Gastroesophageal sphincter (tissue), 4 donors: ENCODE measurements around the gene GMDS. TPM values are rescaled to one million over a fixed set of nuclear protein-coding genes. Genes with fewer than 3 reads are reported as not detected.

Experiments used
- ATAC-seq: fragments of 150-250 bp; one replicate; pipeline ENCODE4 v1.9.1; 2016; ENCODE audit warnings: mild to moderate bottlenecking, moderate library complexity
- H3K27ac ChIP-seq, 4 donors: fragments of 200-600 bp; sonication (generic) in 3 of 4; 1 replicate in 3 of 4; 2 replicates in 1 of 4; pipeline ENCODE4 v1.5.1; 2016 to 2019
- H3K27me3 ChIP-seq: fragments of 200-600 bp; sonication (generic); one replicate; pipeline ENCODE4 v1.5.1; 2019
- H3K36me3 ChIP-seq, 2 donors: fragments of 200-600 bp; sonication (generic); one replicate each; pipeline ENCODE4 v1.5.1; 2019; ENCODE audit warnings: control low read depth in 1 of 2
- H3K4me1 ChIP-seq, 3 donors: fragments of 200-600 bp; sonication (generic); 1 replicate in 2 of 3; 2 replicates in 1 of 3; pipeline ENCODE4 v1.5.1; 2016 to 2019; ENCODE audit warnings: control low read depth in 2 of 3
- H3K4me3 ChIP-seq, 2 donors: fragments of 200-600 bp; sonication (generic); one replicate each; pipeline ENCODE4 v1.5.1; 2019; ENCODE audit warnings: mild to moderate bottlenecking in 1 of 2, moderate library complexity in 1 of 2
- H3K9me3 ChIP-seq, 3 donors: fragments of 200-600 bp; sonication (generic); one replicate each; pipeline ENCODE4 v1.5.1; 2017 to 2019; ENCODE audit warnings: control low read depth in 2 of 3
- CTCF ChIP-seq, 4 experiments: fragments of 200-600 bp in 2 of 4; fragments of 450-650 bp in 2 of 4; sonication (generic) in 1 of 4; IDR thresholded peaks; one replicate each; pipeline ENCODE4 v1.5.1; 2017 to 2019; ENCODE audit warnings: antibody characterized with exemption in 4 of 4, mild to moderate bottlenecking in 2 of 4, moderate library complexity in 2 of 4
- EP300 ChIP-seq: sonication (generic); formaldehyde crosslinking; IDR thresholded peaks from one replicate; pipeline ENCODE4 v1.6.1; 2017; ENCODE audit warnings: antibody characterized with exemption, mild to moderate bottlenecking
- POLR2A ChIP-seq, 2 donors: fragments of 450-650 bp; IDR thresholded peaks; one replicate each; pipeline ENCODE4 v1.6.1; 2017; ENCODE audit warnings: antibody characterized with exemption in 2 of 2, mild to moderate bottlenecking in 2 of 2, moderate library complexity in 1 of 2
- POLR2AphosphoS5 ChIP-seq: sonication (generic); formaldehyde crosslinking; IDR thresholded peaks from one replicate; pipeline ENCODE4 v1.6.1; 2017; ENCODE audit warnings: antibody characterized with exemption
- WGBS, 2 donors: methylation state at CpG; one replicate each; pipeline ENCODE4 v1.1.5; 2018; ENCODE audit warnings: low coverage in 1 of 2; 5-methylcytosine and 5-hydroxymethylcytosine counted together
- total RNA-seq, 4 donors: library from RNA; depleted of rRNA; stranded (reverse); fragments of >200 nt; gene quantifications; one replicate each; pipeline ENCODE4 v1.1.0, GENCODE V29; 2016

The GMDS gene
- total RNA-seq, 4 donors from 2014 or later, result 5.0 to 14.7 (median 6.4) TPM

DNA sequence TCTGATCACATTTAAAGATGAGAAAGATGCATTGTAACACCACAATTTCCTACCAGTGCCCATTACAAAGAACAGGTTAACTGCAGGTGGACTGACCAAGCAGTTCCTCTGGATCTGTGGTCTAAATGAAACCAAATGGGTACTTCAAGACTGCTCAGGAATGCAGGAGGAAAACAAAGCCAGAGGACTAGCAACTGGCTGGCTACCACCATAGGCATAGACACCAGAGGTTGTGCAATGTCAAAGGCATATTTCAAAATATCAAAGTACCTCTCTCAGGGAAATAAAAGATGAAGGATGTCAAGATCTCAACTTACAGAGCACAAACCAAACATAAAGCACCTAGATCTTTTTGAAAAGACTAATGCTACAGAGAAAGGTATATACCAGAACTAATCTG lies 65.5 kb downstream of the GMDS start:
- ATAC-seq, result no peak

DNA sequence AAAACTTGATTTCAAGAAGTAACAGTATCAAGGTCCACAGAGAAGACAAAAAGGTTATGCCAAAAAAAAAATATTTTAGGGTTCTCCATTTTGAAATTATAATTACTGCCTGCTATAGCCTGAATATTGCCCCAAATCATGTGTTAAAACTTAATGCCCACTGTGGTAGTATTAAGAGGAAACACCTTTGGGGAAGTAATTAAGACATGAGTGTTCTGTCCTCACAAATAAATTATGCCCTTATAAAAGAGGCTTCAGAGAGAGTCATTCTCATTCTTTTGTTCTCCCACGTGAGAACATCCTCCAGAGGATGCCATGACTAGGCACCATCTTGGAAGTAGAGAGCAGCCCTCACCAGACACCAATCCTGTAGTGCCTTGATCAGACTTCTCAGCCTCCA lies 66.2 kb downstream of the GMDS start:
- H3K9me3 ChIP-seq, result peaks cover 0 to 3% (median 0%) of the 10 kb centered on the region in 3 donors
- WGBS, 2 donors, result 22 to 67% methylated on average over 1 of the region's 1 CpG
- H3K27me3 ChIP-seq, result no peaks in the 10 kb centered on the region
- ATAC-seq, result no peak
- TF ChIP-seq POLR2AphosphoS5, result no peak
- TF ChIP-seq POLR2A (IDR thresholded peaks at IDR 0.05), result no peak
- no peak for TF ChIP-seq CTCF (IDR thresholded peaks at IDR 0.05)
- TF ChIP-seq EP300, result no peak
- H3K4me1 ChIP-seq, result no peaks in the 10 kb centered on the region
- H3K27ac ChIP-seq, result no peak overlapping the region
- H3K4me3 ChIP-seq, result no peak overlapping the region
- no peaks in the 10 kb centered on the region for H3K36me3 ChIP-seq

More for the DNA sequence above, 65.5 kb downstream of the GMDS start:
- Histone ChIP-seq H3K9me3 (peaks cover 0 to 3% (median 0%) of the 10 kb centered on the region in 3 donors), H3K36me3 (no peaks in the 10 kb centered on the region), H3K27me3 (no peaks in the 10 kb centered on the region), H3K27ac (no peak overlapping the region), H3K4me3 (no peak overlapping the region), H3K4me1 (no peaks in the 10 kb centered on the region)
- TF ChIP-seq EP300 (no peak), POLR2AphosphoS5 (no peak), POLR2A (IDR thresholded peaks at IDR 0.05) (no peak), CTCF (IDR thresholded peaks at IDR 0.05) (no peak)

DNA sequence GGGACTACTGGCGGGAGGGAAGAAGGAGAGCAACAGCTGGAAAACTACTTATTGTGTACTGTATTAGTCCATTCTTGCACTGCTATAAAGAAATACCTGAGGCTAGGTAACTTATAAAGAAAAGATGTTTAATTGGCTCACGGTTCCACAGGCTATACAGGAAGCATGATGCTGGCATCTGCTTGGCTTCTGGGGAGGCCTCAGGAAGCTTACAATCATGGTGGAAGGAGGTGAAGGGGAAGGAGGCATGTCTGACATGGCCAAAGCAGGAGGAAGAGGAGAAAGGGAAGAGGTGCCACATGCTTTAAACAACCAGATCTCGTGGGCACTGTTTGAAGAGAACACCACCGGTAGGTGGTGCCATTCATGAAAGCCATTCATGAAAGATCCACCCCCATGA lies 67.3 kb downstream of the GMDS start:
- TF ChIP-seq POLR2A (IDR thresholded peaks at IDR 0.05), result no peak
- no peak for TF ChIP-seq CTCF (IDR thresholded peaks at IDR 0.05)
- no peak for TF ChIP-seq EP300
- TF ChIP-seq POLR2AphosphoS5, result no peak
- Histone ChIP-seq H3K9me3 (peaks cover 0 to 3% (median 0%) of the 10 kb centered on the region in 3 donors), H3K4me3 (no peak overlapping the region), H3K4me1 (no peaks in the 10 kb centered on the region), H3K27ac (no peak overlapping the region), H3K36me3 (no peaks in the 10 kb centered on the region), H3K27me3 (no peaks in the 10 kb centered on the region)
- no peak for ATAC-seq
- 85 to 95% methylated on average over 3 to 4 of the region's 4 CpGs for WGBS, 2 donors

GRCh38 chr6:2175825-2176224 lies 69.6 kb downstream of the GMDS start:
- Histone ChIP-seq H3K27me3 (no peaks in the 10 kb centered on the region), H3K4me1 (no peaks in the 10 kb centered on the region), H3K9me3 (peaks cover 0 to 3% (median 0%) of the 10 kb centered on the region in 3 donors), H3K4me3 (no peak overlapping the region), H3K36me3 (no peaks in the 10 kb centered on the region), H3K27ac (no peak overlapping the region)
- TF ChIP-seq POLR2A (IDR thresholded peaks at IDR 0.05) (no peak), POLR2AphosphoS5 (no peak), CTCF (IDR thresholded peaks at IDR 0.05) (no peak), EP300 (no peak)
- WGBS, 2 donors, result 94 to 96% methylated on average over 2 of the region's 2 CpGs
- ATAC-seq, result no peak

DNA sequence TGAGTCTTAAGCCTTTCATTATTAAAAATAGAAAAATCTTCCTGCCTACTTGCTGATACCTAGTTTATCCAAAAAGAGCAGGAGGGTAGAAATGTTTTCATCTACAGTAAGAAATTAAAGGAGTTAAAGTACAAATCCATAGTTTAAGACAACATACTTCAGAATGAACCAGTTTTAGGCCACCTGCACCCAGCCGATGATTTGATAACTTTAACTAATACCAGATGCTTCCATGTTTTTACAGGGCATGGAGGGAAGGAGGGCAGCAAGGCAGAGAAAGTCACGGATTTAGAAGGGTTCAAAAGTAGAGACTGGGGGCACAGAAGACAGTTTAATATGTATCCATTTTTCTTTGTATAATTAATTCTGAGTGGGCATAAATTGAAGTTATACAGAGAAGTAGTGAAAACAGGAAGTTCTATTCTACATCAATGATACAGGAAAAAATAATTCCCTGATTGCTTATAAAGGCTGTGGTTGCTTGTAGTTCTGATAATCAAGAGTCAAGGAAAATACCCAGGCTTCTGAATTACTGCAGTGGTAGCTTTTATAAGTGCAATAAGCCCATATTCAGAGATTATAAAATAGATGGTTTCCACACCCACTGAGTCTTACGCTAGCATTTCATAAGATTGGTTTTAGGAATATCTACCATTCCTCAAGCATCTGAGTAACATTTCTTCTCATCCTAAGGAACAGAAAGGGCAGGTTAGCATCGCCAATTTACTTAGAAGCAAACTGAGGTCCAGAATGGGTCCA lies 72.0 kb downstream of the GMDS start:
- no peak overlapping the region for H3K27ac ChIP-seq
- H3K4me1 ChIP-seq, result peaks cover 0 to 5% (median 0%) of the 10 kb centered on the region in 3 donors
- 93 to 96% methylated on average over 4 of the region's 4 CpGs for WGBS, 2 donors
- ATAC-seq, result no peak
- no peak overlapping the region for H3K4me3 ChIP-seq
- H3K27me3 ChIP-seq, result no peaks in the 10 kb centered on the region
- TF ChIP-seq CTCF (IDR thresholded peaks at IDR 0.05), result no peak
- H3K9me3 ChIP-seq, result peaks cover 0 to 2% (median 0%) of the 10 kb centered on the region in 3 donors
- H3K36me3 ChIP-seq, result no peaks in the 10 kb centered on the region
